Adrenal gland (tissue), 5 donors: ENCODE data around the gene PARD3B.

ENCODE experiments used
- CTCF ChIP-seq, 6 experiments: fragments of 450-650 bp in 4 of 6; fragments of 200-600 bp in 2 of 6; sonication (generic) in 1 of 6; IDR thresholded peaks; 1 replicate in 5 of 6; 2 replicates in 1 of 6; pipeline versions ENCODE4 v1.5.1 to v1.8.0; 2016 to 2021; ENCODE audit warnings: antibody characterized with exemption in 6 of 6, mild to moderate bottlenecking in 2 of 6, moderate library complexity in 1 of 6
- POLR2A ChIP-seq, 2 donors: fragments of 450-650 bp; IDR thresholded peaks; one replicate each; pipeline ENCODE4 v1.6.1; 2017; ENCODE audit warnings: antibody characterized with exemption in 2 of 2, mild to moderate bottlenecking in 2 of 2, moderate library complexity in 1 of 2
- donor health status: DM: no; HTN: no; CAD: no.

GRCh38 chr2:205176546-205176945, 631.3 kb downstream of the PARD3B start:
- TF ChIP-seq CTCF (IDR thresholded peaks at IDR 0.05) = no peak
- TF ChIP-seq POLR2A (IDR thresholded peaks at IDR 0.05) = no peak
